ENCODE measurements around the gene BSG.

BSG gene

GRCh38 chr19:595326-596262 lies 23.2 kb downstream of the BSG start:
- no peaks in the 10 kb centered on the region for H3K36me3 ChIP-seq (replicated peaks; ENCODE audit: low read depth, low read length)
- H3K27me3 ChIP-seq (ENCODE audit: low read depth, low read length) = no peaks in the 10 kb centered on the region
- H3K9ac ChIP-seq (ENCODE audit: low read length) = no peak overlapping the region
- no peaks in the 10 kb centered on the region for H3K9me3 ChIP-seq (ENCODE audit: insufficient read depth, low read length)
- H3K4me1 ChIP-seq (ENCODE audit: low read length) = no peaks in the 10 kb centered on the region
- no peaks in the 10 kb centered on the region for H3K79me2 ChIP-seq (ENCODE audit: low read length)
- TF ChIP-seq, protein P1, sequence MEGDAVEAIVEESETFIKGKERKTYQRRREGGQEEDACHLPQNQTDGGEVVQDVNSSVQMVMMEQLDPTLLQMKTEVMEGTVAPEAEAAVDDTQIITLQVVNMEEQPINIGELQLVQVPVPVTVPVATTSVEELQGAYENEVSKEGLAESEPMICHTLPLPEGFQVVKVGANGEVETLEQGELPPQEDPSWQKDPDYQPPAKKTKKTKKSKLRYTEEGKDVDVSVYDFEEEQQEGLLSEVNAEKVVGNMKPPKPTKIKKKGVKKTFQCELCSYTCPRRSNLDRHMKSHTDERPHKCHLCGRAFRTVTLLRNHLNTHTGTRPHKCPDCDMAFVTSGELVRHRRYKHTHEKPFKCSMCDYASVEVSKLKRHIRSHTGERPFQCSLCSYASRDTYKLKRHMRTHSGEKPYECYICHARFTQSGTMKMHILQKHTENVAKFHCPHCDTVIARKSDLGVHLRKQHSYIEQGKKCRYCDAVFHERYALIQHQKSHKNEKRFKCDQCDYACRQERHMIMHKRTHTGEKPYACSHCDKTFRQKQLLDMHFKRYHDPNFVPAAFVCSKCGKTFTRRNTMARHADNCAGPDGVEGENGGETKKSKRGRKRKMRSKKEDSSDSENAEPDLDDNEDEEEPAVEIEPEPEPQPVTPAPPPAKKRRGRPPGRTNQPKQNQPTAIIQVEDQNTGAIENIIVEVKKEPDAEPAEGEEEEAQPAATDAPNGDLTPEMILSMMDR (IDR thresholded peaks at IDR 0.05; ENCODE audit: low read depth, low read length) = no peak
- no peak for TF ChIP-seq EZH2phosphoT487 (IDR thresholded peaks at IDR 0.05; ENCODE audit: low read depth)
- H3K4me3 ChIP-seq (ENCODE audit: low read length) = no peak overlapping the region
- H2AFZ ChIP-seq (ENCODE audit: low read depth, low read length) = no peak overlapping the region
- H3K4me2 ChIP-seq (ENCODE audit: low read length) = no peak overlapping the region
- peaks cover 6% of the 10 kb centered on the region; the same call in 1 of the 2 replicates for H4K20me1 ChIP-seq (ENCODE audit: insufficient read depth, low read length)
- H3K27ac ChIP-seq (ENCODE audit: low read length) = no peak overlapping the region

GRCh38 chr19:596263-596655 lies 23.9 kb downstream of the BSG start:
- H3K4me2 ChIP-seq (ENCODE audit: low read length) = no peak overlapping the region
- peaks cover 4% of the 10 kb centered on the region; the same call in 1 of the 2 replicates for H4K20me1 ChIP-seq (ENCODE audit: insufficient read depth, low read length)
- TF ChIP-seq, protein P1 (IDR thresholded peaks at IDR 0.05; ENCODE audit: low read depth, low read length) = no peak
- TF ChIP-seq EZH2phosphoT487 (IDR thresholded peaks at IDR 0.05; ENCODE audit: low read depth) = no peak
- no peaks in the 10 kb centered on the region for H3K4me1 ChIP-seq (ENCODE audit: low read length)
- no peaks in the 10 kb centered on the region for H3K9me3 ChIP-seq (ENCODE audit: insufficient read depth, low read length)
- H3K79me2 ChIP-seq (ENCODE audit: low read length) = no peaks in the 10 kb centered on the region
- no peaks in the 10 kb centered on the region for H3K27me3 ChIP-seq (ENCODE audit: low read depth, low read length)
- no peak overlapping the region for H2AFZ ChIP-seq (ENCODE audit: low read depth, low read length)
- H3K9ac ChIP-seq (ENCODE audit: low read length) = no peak overlapping the region
- no peak overlapping the region for H3K4me3 ChIP-seq (ENCODE audit: low read length)
- no peak overlapping the region for H3K27ac ChIP-seq (ENCODE audit: low read length)
- peaks cover 1% of the 10 kb centered on the region for H3K36me3 ChIP-seq (replicated peaks; ENCODE audit: low read depth, low read length)

GRCh38 chr19:597406-598315 lies 25.3 kb downstream of the BSG start:
- Histone ChIP-seq H2AFZ (ENCODE audit: low read depth, low read length) (no peak overlapping the region), H3K9me3 (ENCODE audit: insufficient read depth, low read length) (no peaks in the 10 kb centered on the region)

GRCh38 chr19:601310-601709 lies 28.9 kb downstream of the BSG start:
- no peaks in the 10 kb centered on the region for H3K79me2 ChIP-seq (ENCODE audit: low read length)
- no peaks in the 10 kb centered on the region for H3K27me3 ChIP-seq (ENCODE audit: low read depth, low read length)
- H3K27ac ChIP-seq (ENCODE audit: low read length) = no peak overlapping the region
- no peak overlapping the region for H3K4me3 ChIP-seq (ENCODE audit: low read length)
- H3K4me2 ChIP-seq (ENCODE audit: low read length) = no peak overlapping the region
- H3K9me3 ChIP-seq (ENCODE audit: insufficient read depth, low read length) = no peaks in the 10 kb centered on the region
- H3K4me1 ChIP-seq (ENCODE audit: low read length) = no peaks in the 10 kb centered on the region
- TF ChIP-seq, protein P1 (IDR thresholded peaks at IDR 0.05; ENCODE audit: low read depth, low read length) = no peak
- no peak for TF ChIP-seq EZH2phosphoT487 (IDR thresholded peaks at IDR 0.05; ENCODE audit: low read depth)
- H3K36me3 ChIP-seq (replicated peaks; ENCODE audit: low read depth, low read length) = peaks cover 12% of the 10 kb centered on the region
- H2AFZ ChIP-seq (ENCODE audit: low read depth, low read length) = no peak overlapping the region
- H4K20me1 ChIP-seq (ENCODE audit: insufficient read depth, low read length) = no peaks in the 10 kb centered on the region
- no peak overlapping the region for H3K9ac ChIP-seq (ENCODE audit: low read length)

More at GRCh38 chr19:597406-598315, 25.3 kb downstream of the BSG start:
- H3K27me3 ChIP-seq (ENCODE audit: low read depth, low read length) = no peaks in the 10 kb centered on the region
- no peak overlapping the region for H3K4me3 ChIP-seq (ENCODE audit: low read length)
- no peaks in the 10 kb centered on the region for H3K4me1 ChIP-seq (ENCODE audit: low read length)
- no peaks in the 10 kb centered on the region for H3K79me2 ChIP-seq (ENCODE audit: low read length)
- 0 out of 2 replicates have a peak, but pooled peaks cover 2% of the 10 kb centered on the region for H4K20me1 ChIP-seq (ENCODE audit: insufficient read depth, low read length)
- H3K36me3 ChIP-seq (replicated peaks; ENCODE audit: low read depth, low read length) = peaks cover 11% of the 10 kb centered on the region
- no peak overlapping the region for H3K4me2 ChIP-seq (ENCODE audit: low read length)
- no peak for TF ChIP-seq EZH2phosphoT487 (IDR thresholded peaks at IDR 0.05; ENCODE audit: low read depth)
- no peak overlapping the region for H3K9ac ChIP-seq (ENCODE audit: low read length)
- no peak overlapping the region for H3K27ac ChIP-seq (ENCODE audit: low read length)

Data from OCI-LY3 (cell line).